Tibial nerve (tissue), 4 donors: ENCODE data around the gene CLCA2. TPM values are rescaled to one million over a fixed set of nuclear protein-coding genes. Genes with fewer than 3 reads are reported as not detected.

ENCODE experiments used
- DNase-seq, 2 donors: peaks; one replicate each; pipeline ENCODE4 v3.0.0-alpha.2; 2019; ENCODE audit warnings: low spot score in 2 of 2
- H3K27ac ChIP-seq, 4 donors: fragments of 200-600 bp; sonication (generic) in 3 of 4; one replicate each; pipeline ENCODE4 v1.5.1; 2017 to 2019; ENCODE audit warnings: mild to moderate bottlenecking in 1 of 4
- H3K27me3 ChIP-seq, 2 donors: fragments of 200-600 bp; sonication (generic) in 1 of 2; one replicate each; pipeline versions ENCODE4 v1.5.1 to v1.6.0; 2017 to 2019
- H3K36me3 ChIP-seq, 3 donors: fragments of 200-600 bp; sonication (generic); one replicate each; pipeline ENCODE4 v1.5.1; 2018 to 2019
- H3K4me1 ChIP-seq, 4 donors: fragments of 200-600 bp; sonication (generic) in 3 of 4; one replicate each; pipeline ENCODE4 v1.5.1; 2017 to 2019
- H3K4me3 ChIP-seq, 4 donors: fragments of 200-600 bp; sonication (generic) in 3 of 4; one replicate each; pipeline ENCODE4 v1.5.1; 2017 to 2019; ENCODE audit warnings: mild to moderate bottlenecking in 1 of 4, moderate library complexity in 1 of 4
- H3K9me3 ChIP-seq, 4 donors: fragments of 200-600 bp; sonication (generic) in 3 of 4; one replicate each; pipeline ENCODE4 v1.5.1; 2017 to 2019
- CTCF ChIP-seq, 5 experiments: fragments of 200-600 bp in 3 of 5; fragments of 450-650 bp in 2 of 5; sonication (generic) in 3 of 5; IDR thresholded peaks; one replicate each; pipeline ENCODE4 v1.5.1; 2016 to 2019; ENCODE audit warnings: antibody characterized with exemption in 5 of 5, mild to moderate bottlenecking in 3 of 5, moderate library complexity in 2 of 5
- EP300 ChIP-seq, 2 donors: sonication (generic); formaldehyde crosslinking; IDR thresholded peaks; one replicate each; pipeline ENCODE4 v1.6.1; 2017; ENCODE audit warnings: antibody characterized with exemption in 2 of 2, mild to moderate bottlenecking in 1 of 2
- POLR2A ChIP-seq, 2 donors: fragments of 450-650 bp; IDR thresholded peaks; one replicate each; pipeline ENCODE4 v1.6.1; 2017; ENCODE audit warnings: antibody characterized with exemption in 2 of 2, mild to moderate bottlenecking in 2 of 2, moderate library complexity in 2 of 2
- WGBS, 2 donors: methylation state at CpG; one replicate each; pipeline ENCODE4 v1.1.5; 2018; 5-methylcytosine and 5-hydroxymethylcytosine counted together
- total RNA-seq, 4 donors: library from RNA; depleted of rRNA; stranded (reverse); fragments of >200 nt; gene quantifications; one replicate each; pipeline ENCODE4 v1.1.0, GENCODE V29; 2016

CLCA2 gene
- total RNA-seq, 4 donors from 2014 or later: not detected

- no peak for DNase-seq
- H3K27ac ChIP-seq: peak overlapping the region in 2 of 4 donors; percentile 9 to 29
- no peaks in the 10 kb centered on the region for H3K27me3 ChIP-seq
- H3K9me3 ChIP-seq: peaks cover 0 to 10% (median 0%) of the 10 kb centered on the region in 4 donors
- peaks cover 0 to 6% (median 0%) of the 10 kb centered on the region in 3 donors for H3K36me3 ChIP-seq
- H3K4me1 ChIP-seq: peaks cover 0 to 18% (median 0%) of the 10 kb centered on the region in 4 donors
- TF ChIP-seq EP300 (IDR thresholded peaks at IDR 0.05) (no peak), POLR2A (IDR thresholded peaks at IDR 0.05) (no peak), CTCF (IDR thresholded peaks at IDR 0.05) (no peak)
- H3K4me3 ChIP-seq: no peak overlapping the region
Observed at GRCh38 chr1:86389307-86389706, 34.7 kb upstream of the CLCA2 start.

- Histone ChIP-seq H3K27me3 (no peaks in the 10 kb centered on the region), H3K4me3 (no peak overlapping the region)
Observed at GRCh38 chr1:86394416-86394815, 29.6 kb upstream of the CLCA2 start.

GRCh38 chr1:86395751-86396497, 28.0 kb upstream of the CLCA2 start, which contains the start of gene ODF2L:
Gene ODF2L (minus strand): TSS chr1:86396323. CDS start chr1:86387027, 9,296 bp downstream.
- DNase-seq: peak; percentile 79 to 86

More at GRCh38 chr1:86394416-86394815, 29.6 kb upstream of the CLCA2 start:
- DNase-seq: no peak
- WGBS, 2 donors: 21 to 38% methylated on average over 2 of the region's 2 CpGs
- H3K9me3 ChIP-seq: peaks cover 0 to 10% (median 0%) of the 10 kb centered on the region in 4 donors
- H3K4me1 ChIP-seq: peaks cover 0 to 31% (median 4%) of the 10 kb centered on the region in 4 donors
- H3K36me3 ChIP-seq: peaks cover 0 to 6% (median 0%) of the 10 kb centered on the region in 3 donors
- H3K27ac ChIP-seq: no peak overlapping the region
- TF ChIP-seq EP300 (IDR thresholded peaks at IDR 0.05): no peak

GRCh38 chr1:86396498-86396890, 27.5 kb upstream of the CLCA2 start:
- WGBS, 2 donors: 3% methylated on average over 9 of the region's 9 CpGs
- Histone ChIP-seq H3K4me1 (peaks cover 0 to 31% (median 4%) of the 10 kb centered on the region in 4 donors), H3K9me3 (peaks cover 0 to 1% (median 0%) of the 10 kb centered on the region in 4 donors), H3K27ac (peak overlapping the region; percentile 60 to 87 (median 80)), H3K4me3 (peak overlapping the region; percentile 67 to 95 (median 80)), H3K27me3 (no peaks in the 10 kb centered on the region), H3K36me3 (peaks cover 0 to under 1% (median 0%) of the 10 kb centered on the region in 3 donors)
- DNase-seq: no peak
- TF ChIP-seq EP300 (IDR thresholded peaks at IDR 0.05) (no peak), POLR2A (IDR thresholded peaks at IDR 0.05) (no peak), CTCF (IDR thresholded peaks at IDR 0.05) (no peak)

More at GRCh38 chr1:86395751-86396497, 28.0 kb upstream of the CLCA2 start, which contains the start of gene ODF2L:
- Histone ChIP-seq H3K27ac (peak within 1 kb of the TSS; percentile 60 to 87 (median 80)), H3K9me3 (peaks cover 0 to 7% (median 0%) of the 10 kb centered on the region in 4 donors), H3K36me3 (peaks cover 0 to 6% (median 0%) of the 10 kb centered on the region in 3 donors), H3K4me1 (peaks cover 0 to 31% (median 4%) of the 10 kb centered on the region in 4 donors), H3K27me3 (no peaks in the 10 kb centered on the region), H3K4me3 (peak within 1 kb of the TSS; percentile 67 to 95 (median 80))
- TF ChIP-seq EP300 (IDR thresholded peaks at IDR 0.05) (peak in 1 of 2 donors; percentile 86), POLR2A (IDR thresholded peaks at IDR 0.05) (peak; percentile 42 to 82), CTCF (IDR thresholded peaks at IDR 0.05) (no peak)
- 0 to 1% methylated on average over 43 to 51 of the region's 56 CpGs for WGBS, 2 donors

GRCh38 chr1:86409416-86410021, 14.5 kb upstream of the CLCA2 start:
- Histone ChIP-seq H3K4me3 (no peak overlapping the region), H3K27me3 (no peaks in the 10 kb centered on the region), H3K4me1 (no peaks in the 10 kb centered on the region), H3K36me3 (no peaks in the 10 kb centered on the region), H3K27ac (no peak overlapping the region), H3K9me3 (no peaks in the 10 kb centered on the region)
- DNase-seq: no peak
- TF ChIP-seq EP300 (IDR thresholded peaks at IDR 0.05) (no peak), POLR2A (IDR thresholded peaks at IDR 0.05) (no peak)
- WGBS, 2 donors: 73 to 84% methylated on average over 6 of the region's 6 CpGs

- H3K4me1 ChIP-seq: no peaks in the 10 kb centered on the region
- DNase-seq: no peak
- no peaks in the 10 kb centered on the region for H3K27me3 ChIP-seq
- H3K4me3 ChIP-seq: no peak overlapping the region
- no peaks in the 10 kb centered on the region for H3K36me3 ChIP-seq
- no peaks in the 10 kb centered on the region for H3K9me3 ChIP-seq
- 88 to 100% methylated on average over 2 to 4 of the region's 4 CpGs for WGBS, 2 donors
- no peak for TF ChIP-seq CTCF (IDR thresholded peaks at IDR 0.05)
- no peak for TF ChIP-seq EP300 (IDR thresholded peaks at IDR 0.05)
- no peak for TF ChIP-seq POLR2A (IDR thresholded peaks at IDR 0.05)
- no peak overlapping the region for H3K27ac ChIP-seq
Observed at GRCh38 chr1:86410879-86411278, 13.1 kb upstream of the CLCA2 start.
